Kidney capillary endothelial cell (primary cell): ENCODE measurements around the gene UEVLD.

Experiments used
- DNase-seq: peaks from one replicate; pipeline ENCODE4 v3.0.0-alpha.2; 2018; ENCODE audit warnings: low spot score

Gene UEVLD

GRCh38 chr11:18581825-18582224, 6.7 kb downstream of the UEVLD start:
- no peak for DNase-seq

- DNase-seq, result no peak
Measured at GRCh38 chr11:18580113-18580766, 8.3 kb downstream of the UEVLD start.

GRCh38 chr11:18578975-18579598, 9.4 kb downstream of the UEVLD start:
- DNase-seq, result no peak

- DNase-seq, result no peak
Measured at GRCh38 chr11:18575361-18575760, 13.2 kb downstream of the UEVLD start.

- DNase-seq, result no peak
Measured at GRCh38 chr11:18567081-18567480, 21.5 kb downstream of the UEVLD start.

- DNase-seq, result no peak
Measured at GRCh38 chr11:18566406-18566805, 22.1 kb downstream of the UEVLD start.

GRCh38 chr11:18564149-18564548, 24.4 kb downstream of the UEVLD start:
- DNase-seq, result no peak

- DNase-seq, result no peak
Measured at GRCh38 chr11:18563090-18563730, 25.3 kb downstream of the UEVLD start.

- no peak for DNase-seq
Measured at GRCh38 chr11:18548001-18548400, 40.5 kb downstream of the UEVLD start.

GRCh38 chr11:18540207-18541009, 48.1 kb downstream of the UEVLD start:
- DNase-seq, result peak; percentile 21

GRCh38 chr11:18536209-18536608, 52.3 kb downstream of the UEVLD start:
- DNase-seq, result no peak

GRCh38 chr11:18534245-18534644, 54.3 kb downstream of the UEVLD start:
- DNase-seq, result no peak

GRCh38 chr11:18533365-18533764, 55.2 kb downstream of the UEVLD start:
- DNase-seq, result no peak

- DNase-seq, result peak; percentile 75
Measured at GRCh38 chr11:18527512-18527911, 61.0 kb downstream of the UEVLD start.

GRCh38 chr11:18526521-18527296, 61.8 kb downstream of the UEVLD start, which contains the start of gene TSG101:
Gene TSG101, minus strand, starts transcription at chr11:18526942. Its CDS starts 126 bp downstream, at chr11:18526816.
- DNase-seq, result peak; percentile 94

GRCh38 chr11:18526130-18526520, 62.4 kb downstream of the UEVLD start:
- no peak for DNase-seq

- DNase-seq, result no peak
Measured at GRCh38 chr11:18524248-18524647, 64.3 kb downstream of the UEVLD start.

GRCh38 chr11:18523084-18523483, 65.5 kb downstream of the UEVLD start:
- DNase-seq, result no peak

- DNase-seq, result no peak
Measured at GRCh38 chr11:18522388-18522787, 66.1 kb downstream of the UEVLD start.

- no peak for DNase-seq
Measured at GRCh38 chr11:18521122-18521521, 67.4 kb downstream of the UEVLD start.

GRCh38 chr11:18502352-18502751, 86.2 kb downstream of the UEVLD start:
- DNase-seq, result no peak

- no peak for DNase-seq
Measured at GRCh38 chr11:18501629-18502028, 86.9 kb downstream of the UEVLD start.
